Fibroblast of peridontal ligament (primary cell): Measurements from ENCODE around the gene AP3B1.
"Not testable (repeated sequence)": the region's sequence is repeated elsewhere in the genome, so short reads cannot be mapped to it uniquely, and the experiment has no call there.

Source experiments
- DNase-seq: peaks from one replicate; pipeline ENCODE4 v3.0.0-alpha.2; 2010; ENCODE audit errors: extremely low read depth

AP3B1 gene

DNA sequence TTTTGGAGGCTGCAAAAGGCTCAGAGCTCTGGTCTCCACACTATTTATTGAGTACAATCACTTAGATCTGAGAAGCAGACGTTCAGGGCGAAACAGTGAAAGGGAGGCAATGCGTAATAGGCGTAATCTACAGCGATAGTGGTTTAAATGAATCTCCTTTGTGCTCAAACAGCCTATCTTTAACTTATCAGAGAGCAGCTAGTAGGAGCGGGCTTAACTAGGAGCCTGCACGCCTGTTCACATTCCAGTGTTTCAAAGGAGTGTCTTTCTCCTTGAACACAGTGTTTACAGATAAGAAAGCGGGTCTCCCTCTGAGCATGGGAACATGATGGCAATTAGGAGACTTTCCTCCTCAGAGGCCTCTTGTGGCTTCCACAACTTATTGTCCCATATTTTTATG lies 49.4 kb downstream of the AP3B1 start:
- no peak for DNase-seq

DNA sequence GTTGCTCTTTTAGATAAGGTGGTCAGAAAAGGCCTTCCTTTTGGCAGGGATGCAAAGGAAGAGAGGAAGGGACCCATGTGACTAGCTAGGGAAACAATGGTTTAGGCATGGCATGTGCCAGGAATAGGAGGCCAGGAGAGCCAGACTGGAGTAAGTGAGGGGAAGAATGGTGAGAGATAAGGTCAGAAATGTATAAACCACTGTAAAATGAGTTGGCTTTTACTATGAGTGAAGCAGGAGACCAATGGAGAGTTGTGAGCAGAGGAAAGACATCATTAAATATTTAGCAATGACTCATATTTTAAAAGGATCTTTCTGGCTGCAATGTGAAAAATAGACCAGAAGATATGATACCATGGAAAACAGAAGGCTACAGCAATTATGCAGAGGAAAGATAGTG lies 50.9 kb downstream of the AP3B1 start:
- peak; percentile 76 for DNase-seq

DNA sequence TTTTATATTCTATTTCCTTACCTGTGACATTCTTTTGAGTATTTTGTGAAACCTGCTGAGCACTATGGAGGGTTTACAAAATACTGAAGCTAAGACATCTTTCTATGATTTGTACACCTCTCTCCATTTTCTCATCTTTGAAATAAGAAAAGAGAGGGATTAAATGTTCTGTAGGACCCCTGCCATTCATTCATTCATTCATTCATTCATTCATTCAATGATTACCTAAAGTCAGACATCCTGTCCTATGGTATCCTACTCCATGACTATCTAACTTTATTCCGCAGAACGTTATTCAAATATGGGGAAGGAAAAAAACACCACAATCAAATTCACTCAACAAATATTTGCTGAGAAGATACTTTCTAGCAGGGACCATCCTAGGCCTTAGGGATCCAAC lies 51.4 kb downstream of the AP3B1 start:
- DNase-seq: no peak

DNA sequence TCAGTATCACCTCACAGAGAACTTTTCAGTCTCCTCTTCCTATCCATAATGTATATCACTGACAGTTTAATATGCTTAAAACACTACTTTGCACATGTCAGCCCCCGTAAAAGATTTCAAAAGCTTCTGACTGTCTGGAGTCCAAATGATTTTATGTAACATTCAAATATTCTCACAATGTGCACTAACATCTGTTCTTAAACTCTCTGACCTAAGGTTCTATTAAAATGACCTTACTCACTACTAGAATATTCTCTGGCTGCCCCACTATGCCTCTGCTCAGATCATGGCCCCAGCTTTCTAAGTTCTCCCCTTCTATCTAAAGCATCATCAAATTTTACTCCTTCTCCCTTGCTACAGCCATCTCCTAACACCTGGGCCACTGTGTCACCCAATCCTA lies 52.5 kb downstream of the AP3B1 start:
- DNase-seq: peak; percentile 5

DNA sequence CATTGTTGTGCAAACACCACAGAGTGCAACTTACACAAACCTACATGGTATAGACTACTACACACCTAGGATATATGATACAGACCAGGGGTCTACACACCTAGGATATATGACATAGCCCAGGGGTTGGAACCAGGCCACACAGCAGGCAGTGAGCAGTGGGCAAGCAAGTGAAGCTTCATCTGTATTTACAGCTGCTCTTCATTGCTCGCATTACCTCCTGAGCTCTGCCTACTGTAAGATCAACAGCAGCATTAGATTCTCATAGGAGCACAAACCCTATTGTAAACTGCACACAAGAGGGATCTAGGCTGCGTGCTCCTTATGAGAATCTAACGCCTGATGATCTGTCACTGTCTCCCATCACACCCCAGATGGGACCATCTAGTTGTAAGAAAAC lies 56.6 kb downstream of the AP3B1 start:
- no peak for DNase-seq

DNA sequence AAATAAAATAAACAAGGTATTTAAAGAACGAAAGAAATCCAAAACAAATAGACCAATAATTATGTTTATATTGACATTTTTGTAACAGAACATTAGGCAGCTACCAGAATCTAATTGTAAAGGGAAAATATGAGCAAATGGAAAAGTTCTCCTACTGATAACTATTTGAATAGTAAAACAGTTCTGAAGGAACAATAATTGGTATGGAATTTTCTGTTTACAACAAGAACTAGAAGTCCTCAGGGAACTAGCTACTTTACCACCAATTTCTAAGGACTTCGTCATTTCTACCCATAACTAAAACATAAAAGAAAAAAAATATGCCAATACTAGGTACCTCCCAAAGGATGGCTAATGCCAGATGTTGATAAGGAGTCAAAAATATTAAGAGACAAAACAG lies 58.5 kb downstream of the AP3B1 start:
- DNase-seq: peak; percentile 73

DNA sequence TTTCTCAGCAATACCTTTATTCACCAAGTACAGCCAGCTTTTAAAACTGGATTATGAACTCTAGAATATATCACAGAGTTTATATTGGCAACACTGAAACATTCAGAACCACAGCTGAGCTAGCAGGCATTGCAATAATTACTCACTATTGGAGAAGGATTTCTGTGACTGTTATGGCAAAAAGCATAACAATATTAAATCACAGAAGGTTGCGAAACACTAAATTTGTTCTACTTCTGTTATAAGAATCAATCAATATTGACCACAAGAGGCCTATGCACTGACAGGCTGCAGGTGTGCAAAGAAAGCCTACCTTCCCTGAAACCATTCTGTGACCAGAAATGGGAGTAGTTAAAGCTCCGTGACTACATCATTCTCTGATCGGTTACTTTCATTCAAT lies 59.2 kb downstream of the AP3B1 start:
- DNase-seq: peak; percentile 80

DNA sequence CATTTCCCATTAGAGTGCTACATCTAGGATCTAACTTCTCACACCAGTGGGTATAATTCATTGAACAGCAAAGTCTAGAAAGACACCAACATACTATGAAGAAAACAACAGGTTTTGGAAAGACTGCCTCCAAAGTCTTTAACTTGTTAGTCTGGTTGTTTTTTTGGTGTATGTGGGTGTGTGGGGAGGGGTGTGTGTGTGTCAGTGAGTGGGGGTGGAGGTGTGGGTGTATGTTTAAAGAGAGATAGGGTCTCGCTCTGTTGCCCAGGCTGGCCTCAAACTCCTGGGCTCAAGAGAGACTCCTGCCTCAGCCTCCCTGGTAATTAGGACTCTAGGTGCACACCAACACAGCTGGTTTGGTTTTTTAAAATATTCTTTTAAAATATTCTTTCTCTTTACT lies 59.7 kb downstream of the AP3B1 start:
- DNase-seq: no peak

DNA sequence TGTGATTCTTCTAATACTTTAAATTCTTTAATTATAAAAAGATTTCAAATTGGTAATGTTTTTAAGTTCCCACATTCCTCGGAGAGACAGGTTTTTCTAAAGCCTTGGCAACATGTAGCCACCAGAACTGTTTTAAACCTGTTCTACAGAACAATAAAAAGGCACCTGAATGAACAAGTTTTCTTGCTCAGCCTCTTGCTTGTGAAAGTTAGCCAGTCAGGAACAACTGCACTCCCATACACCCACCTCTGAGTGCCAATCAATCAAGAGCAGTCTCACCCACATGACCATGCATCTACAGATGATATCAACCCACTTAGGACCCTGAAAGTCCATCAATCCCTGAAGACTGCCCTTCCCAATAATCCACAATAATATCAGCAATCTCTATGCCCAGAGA lies 62.3 kb downstream of the AP3B1 start:
- DNase-seq: no peak

DNA sequence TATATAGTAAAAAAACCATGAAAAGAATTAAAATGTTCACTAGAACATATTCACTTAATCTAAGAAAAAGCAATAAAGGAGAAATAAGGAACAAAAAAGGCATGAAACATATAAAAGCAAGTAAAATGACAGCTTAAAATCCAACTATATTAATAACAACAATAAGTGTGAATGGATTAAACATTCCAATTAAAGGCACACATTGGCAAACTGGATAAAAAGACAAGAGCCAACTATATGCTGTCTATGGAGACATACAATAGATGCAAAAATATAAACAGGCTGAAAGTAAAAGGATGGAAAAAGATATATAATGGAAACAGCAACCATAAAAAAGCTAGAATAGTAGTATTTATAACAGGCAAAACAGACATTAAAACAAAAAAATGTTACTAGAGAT lies 70.1 kb downstream of the AP3B1 start:
- no peak for DNase-seq

DNA sequence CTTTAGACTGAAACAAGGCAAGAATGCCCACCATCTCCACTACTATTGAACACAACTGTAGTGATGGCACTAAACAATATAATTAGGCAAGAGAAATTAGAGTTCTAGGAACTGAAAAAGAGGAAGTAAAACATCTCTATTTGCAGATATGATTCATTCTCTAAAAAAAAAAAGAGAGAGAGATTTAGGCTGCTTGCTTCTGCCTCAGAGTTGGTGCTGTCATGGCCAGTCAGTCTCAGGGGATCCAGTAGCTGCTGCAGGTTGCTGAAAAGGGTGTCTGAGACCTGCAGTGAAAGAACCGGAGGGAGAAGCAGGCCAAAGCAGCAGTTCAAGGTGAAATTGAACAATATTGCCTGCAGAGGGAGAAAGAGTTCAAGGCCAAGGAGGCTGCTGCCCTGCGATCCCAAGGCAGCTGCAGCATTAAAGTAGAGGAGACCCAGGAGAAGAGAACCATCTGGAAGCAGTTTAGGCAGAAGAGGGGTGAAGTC lies 72.5 kb downstream of the AP3B1 start:
- DNase-seq: peak; percentile 76

DNA sequence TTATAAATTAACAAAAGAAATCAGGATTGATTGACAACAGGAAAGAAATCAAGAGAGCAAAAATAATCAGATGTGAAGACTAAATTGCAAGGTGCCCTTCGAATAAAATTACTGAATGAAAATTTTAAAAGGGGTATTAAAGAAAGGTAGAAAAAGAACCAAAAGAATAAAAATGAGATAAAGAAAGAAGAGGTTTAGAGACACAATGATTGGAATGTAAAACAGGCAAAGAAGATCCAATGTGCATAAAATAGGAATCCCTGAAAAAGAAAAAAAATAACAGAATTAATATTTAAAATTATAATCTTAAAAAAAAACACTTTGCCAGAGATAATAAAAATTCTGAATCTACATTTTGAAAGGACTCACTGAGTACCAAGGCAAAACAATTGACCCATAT lies 73.0 kb downstream of the AP3B1 start:
- no peak for DNase-seq

DNA sequence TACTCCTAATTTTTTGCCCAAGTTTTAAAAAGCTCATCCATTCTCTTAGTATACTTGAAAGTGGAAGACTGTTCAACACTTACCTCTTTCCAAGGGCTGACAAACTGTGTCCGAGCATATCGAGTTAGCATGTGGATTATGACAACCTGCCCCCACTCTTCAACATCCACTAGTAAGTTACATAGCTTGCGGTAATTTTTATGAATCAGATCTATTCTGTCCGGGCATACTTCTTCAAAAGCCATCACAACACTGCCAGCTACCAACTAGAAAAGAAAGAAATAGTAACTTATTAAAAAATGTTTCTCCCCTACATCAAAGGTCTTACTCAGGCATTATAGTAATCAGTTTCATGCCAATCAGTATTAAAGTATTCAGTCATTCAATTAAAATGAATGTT lies 78.5 kb downstream of the AP3B1 start:
- DNase-seq: no peak

DNA sequence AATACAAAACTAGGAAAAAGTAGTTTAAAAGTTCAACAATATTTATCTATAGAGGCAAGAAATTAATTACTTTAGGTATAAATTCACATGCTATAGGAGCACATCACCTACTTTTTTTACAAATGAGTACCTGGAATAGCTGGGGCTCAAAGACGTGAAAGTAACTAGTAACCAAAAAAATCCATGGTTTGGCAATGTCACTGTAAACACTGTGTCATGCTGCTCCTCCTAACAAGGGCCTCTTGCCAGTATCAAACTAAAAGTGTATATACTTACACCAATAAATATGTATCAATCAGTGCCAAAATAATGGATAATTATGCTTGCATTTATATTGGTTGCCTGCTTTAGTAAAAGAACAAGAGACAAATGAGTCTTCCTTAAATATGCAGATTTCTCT lies 78.9 kb downstream of the AP3B1 start:
- no peak for DNase-seq

DNA sequence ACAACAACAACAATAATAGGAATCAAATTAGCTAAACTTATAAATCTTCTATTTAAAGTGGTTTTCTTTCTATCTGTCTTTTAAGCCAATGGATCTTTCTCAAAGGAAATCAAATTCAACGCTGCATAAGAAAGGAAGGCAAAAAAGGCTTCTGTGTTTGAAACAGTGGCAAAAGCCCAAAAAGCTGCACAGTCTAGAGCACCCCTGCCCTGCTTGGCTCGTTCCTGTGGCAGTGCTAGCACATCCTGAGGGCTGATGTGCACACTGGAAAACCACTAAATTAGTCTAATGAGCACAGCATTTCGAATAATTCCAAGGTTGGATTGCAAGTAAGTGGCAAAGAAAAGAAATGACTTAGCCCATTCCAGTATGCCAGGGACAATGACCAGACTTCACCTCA lies 80.7 kb downstream of the AP3B1 start:
- DNase-seq: no peak

DNA sequence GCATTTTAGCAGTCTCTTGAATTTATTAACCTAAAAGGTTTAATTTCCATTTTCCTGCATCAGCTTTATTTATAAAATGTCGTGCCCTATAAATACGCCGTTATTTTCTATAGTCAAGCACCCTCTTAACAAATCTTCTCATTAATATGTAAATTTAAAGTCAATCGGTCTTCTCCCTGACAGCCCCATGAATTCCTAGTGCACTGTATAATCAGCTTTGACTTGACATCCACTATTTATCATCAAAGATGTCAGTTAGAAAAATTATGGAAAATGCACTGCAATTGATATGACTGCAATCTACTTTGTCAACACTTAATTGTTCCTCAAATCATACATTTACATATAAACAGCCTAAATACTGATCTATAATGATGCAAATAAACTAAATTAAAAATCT lies 83.4 kb downstream of the AP3B1 start:
- no peak for DNase-seq

DNA sequence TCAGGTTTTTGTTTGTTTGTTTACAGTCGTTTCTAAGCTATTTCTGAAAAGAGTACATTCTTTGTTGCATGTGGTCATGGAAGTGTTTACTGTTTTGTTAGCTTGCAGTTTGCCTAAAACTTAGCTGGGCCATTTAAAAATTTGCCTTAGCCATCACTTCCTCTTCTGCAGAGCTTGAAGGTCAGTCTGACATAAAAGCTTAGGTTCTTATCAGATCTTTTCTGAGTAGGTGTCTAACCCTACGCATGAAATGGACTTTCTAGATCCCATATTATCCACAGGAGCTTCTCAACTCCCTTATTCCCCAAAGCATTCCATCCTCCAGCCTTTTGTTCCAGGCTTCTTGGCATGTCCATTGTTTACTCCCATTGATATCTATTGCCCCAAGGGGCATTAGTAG lies 90.3 kb downstream of the AP3B1 start:
- no peak for DNase-seq

DNA sequence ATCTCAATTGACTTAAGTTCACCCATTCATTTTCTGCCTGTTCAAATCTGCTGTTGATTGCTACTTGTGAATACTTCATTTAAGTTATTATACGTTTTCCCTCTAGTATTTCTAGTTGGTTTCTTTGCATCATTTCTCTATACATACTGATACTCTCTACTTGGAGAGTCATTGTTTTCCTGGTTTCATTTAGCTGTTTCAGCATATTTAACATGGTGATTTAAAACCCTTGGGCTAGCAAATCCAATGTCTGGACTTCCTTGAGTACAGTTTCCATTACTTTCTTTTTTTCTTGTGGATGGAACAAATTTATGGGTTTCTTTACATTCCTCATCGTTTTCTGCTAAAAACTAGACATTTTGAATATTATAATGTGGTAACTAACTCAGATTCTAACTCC lies 90.7 kb downstream of the AP3B1 start:
- DNase-seq: no peak

DNA sequence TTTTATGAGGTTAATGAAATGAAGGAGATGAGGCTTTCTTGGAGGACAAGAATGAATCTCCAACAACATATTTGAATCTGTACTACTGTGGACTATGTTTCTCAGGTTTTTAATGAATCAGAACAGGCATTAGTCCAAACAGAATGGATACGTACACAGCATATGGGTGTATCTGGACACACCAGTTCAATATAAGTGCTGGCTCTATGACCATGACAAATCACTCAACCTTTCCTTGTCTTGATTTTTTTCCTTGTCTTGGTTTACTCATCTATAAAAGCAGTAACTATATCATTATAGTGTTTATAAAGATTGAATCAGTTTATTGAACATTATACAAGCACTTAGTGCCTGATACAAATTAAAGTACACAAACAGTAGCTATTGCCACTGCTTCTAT lies 104.1 kb downstream of the AP3B1 start:
- DNase-seq: no peak

DNA sequence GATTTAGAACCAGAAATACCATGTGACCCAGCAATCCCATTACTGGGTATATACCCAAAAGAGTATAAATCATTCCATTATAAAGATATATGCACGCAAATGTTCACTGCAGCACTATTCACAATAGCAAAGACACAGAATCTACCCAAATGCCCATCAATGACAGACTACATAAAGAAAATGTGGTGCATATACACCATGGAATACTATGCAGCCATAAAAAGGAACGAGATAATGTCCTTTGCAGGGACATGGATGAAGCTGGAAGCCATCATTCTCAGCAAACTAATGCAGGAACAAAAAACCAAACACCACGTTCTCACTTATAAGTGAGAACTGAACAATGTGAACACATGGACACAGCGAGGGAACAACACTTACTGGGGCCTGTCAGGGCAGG lies 105.8 kb downstream of the AP3B1 start:
- DNase-seq: not testable (repeated sequence)

DNA sequence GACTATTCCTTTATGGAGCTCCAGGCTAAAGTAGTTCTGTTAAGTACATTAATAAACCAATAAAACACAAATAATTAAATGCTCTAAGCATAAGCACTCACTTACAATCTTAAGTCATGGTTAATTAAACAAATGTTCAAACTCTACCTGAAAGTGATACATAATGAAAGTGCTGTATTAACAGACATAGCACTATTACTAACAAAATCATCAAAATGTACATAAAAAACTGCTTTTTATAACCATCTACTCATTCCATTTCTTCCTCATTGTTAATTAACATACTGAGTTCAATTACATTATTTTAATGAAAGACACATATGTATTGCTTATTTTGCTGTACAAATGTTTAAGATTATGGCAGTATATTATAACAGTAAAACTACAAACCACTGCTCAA lies 107.3 kb downstream of the AP3B1 start:
- DNase-seq: no peak

DNA sequence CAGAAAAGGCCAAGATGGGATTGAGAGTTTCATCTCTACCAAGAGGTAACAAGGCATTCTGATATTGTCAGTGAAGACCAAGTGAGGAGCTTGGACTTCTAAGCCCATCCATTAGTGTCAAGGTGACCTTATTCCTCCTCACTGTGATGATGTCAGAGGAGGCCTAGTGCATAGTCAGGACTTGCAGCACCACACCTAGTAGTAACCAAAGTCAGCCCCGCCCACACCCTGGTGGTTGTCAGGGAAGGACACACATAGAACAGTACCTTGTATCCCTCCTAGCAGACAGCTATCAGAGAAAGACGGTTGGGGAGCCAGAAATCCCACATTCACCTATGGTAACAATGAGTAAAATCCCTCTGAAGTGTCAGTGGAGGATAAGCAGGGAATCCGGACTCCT lies 111.7 kb downstream of the AP3B1 start:
- DNase-seq: no peak

DNA sequence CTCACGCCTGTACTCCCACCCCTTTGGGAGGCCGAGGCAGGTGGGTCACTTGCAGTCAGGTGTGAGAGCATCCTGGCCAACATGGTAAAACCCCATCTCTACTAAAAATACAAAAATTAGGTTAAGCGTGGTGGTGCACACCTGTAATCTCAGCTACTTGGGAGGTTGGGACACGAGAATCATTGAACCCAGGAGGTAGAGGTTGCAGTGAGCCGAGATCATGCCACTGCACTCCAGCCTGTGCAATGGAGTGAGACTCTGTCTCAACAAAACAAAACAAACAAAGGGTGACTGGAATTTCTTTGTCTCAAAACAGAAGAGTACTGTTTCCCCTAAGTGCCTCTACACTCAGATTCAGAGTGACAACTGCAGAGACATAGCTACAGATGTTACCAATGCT lies 116.1 kb downstream of the AP3B1 start:
- DNase-seq: no peak

DNA sequence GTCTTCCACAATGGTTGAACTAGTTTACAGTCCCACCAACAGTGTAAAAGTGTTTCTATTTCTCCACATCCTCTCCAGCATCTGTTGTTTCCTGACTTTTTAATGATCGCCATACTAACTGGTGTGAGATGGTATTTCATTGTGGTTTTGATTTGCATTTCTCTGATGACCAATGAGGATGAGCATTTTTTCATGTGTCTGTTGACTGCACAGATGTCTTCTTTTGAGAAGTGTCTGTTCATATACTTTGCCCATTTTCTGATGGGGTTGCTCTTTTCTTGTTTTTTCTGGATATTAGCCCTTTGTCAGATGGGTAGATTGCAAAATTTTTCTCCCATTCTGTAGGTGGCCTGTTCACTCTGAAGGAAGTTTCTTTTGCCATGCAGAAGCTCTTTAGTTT lies 124.2 kb downstream of the AP3B1 start:
- DNase-seq: not testable (repeated sequence)
